HEK293 (cell line): ENCODE measurements around the gene PDLIM7.

Experiments
- CTCF ChIA-PET: fragments of 350-600 bp; formaldehyde crosslinking; extraction: SDS; loops from one replicate; lab custom pipeline; 2021; ENCODE audit warnings: antibody characterized with exemption; lab: Yijun Ruan, JAX
- POLR2A ChIA-PET: fragments of 300-600 bp; formaldehyde crosslinking; extraction: SDS; loops from one replicate; lab custom pipeline; 2020; ENCODE audit warnings: antibody characterized with exemption, inconsistent platforms; lab: Yijun Ruan, JAX
- H3K27ac ChIP-seq: fragments of 200-500 bp; sonication (Bioruptor generic); 2 replicates; pipeline ENCODE4 v1.5.1; 2014; ENCODE audit warnings: low read depth, low read length, control low read depth, inconsistent platforms; ENCODE audit errors: extremely low read depth
- H3K36me3 ChIP-seq, 2 experiments: fragments of 200-500 bp in 1 of 2; sonication (Bioruptor generic) in 1 of 2; 1 replicate in 1 of 2; 2 replicates in 1 of 2; pipeline ENCODE4 v1.5.1; 2014 to 2017; ENCODE audit warnings: inconsistent platforms in 2 of 2, low read length in 2 of 2; ENCODE audit not compliant: control insufficient read depth in 2 of 2, insufficient read depth in 1 of 2
- H3K4me1 ChIP-seq: fragments of 200-500 bp; sonication (Bioruptor generic); 2 replicates; pipeline ENCODE4 v1.5.1; 2014; ENCODE audit warnings: mild to moderate bottlenecking, low read length, inconsistent platforms; ENCODE audit not compliant: control insufficient read depth, insufficient read depth
- H3K4me3 ChIP-seq: 2 replicates; pipeline ENCODE4 v1.5.1; 2011; ENCODE audit warnings: low read depth, mild to moderate bottlenecking, control low read depth, low read length, moderate library complexity
- H3K9me3 ChIP-seq: fragments of 200-500 bp; sonication (Bioruptor generic); 2 replicates; pipeline ENCODE4 v1.5.1; 2014; ENCODE audit warnings: low read depth, low read length, inconsistent platforms; ENCODE audit not compliant: control insufficient read depth, insufficient read depth
- BCL11B ChIP-seq: fragments of 450-650 bp; formaldehyde crosslinking; IDR thresholded peaks from 2 replicates; pipeline ENCODE4 v1.5.1; 2016; ENCODE audit warnings: low read depth, missing biosample characterization, missing genetic modification characterization
- GFI1B ChIP-seq: fragments of 450-650 bp; formaldehyde crosslinking; IDR thresholded peaks from 2 replicates; pipeline ENCODE4 v1.5.1; 2016; ENCODE audit warnings: missing biosample characterization, missing genetic modification characterization
- INSM2 ChIP-seq: fragments of 450-650 bp; formaldehyde crosslinking; IDR thresholded peaks from 2 replicates; pipeline ENCODE4 v1.5.1; 2016; ENCODE audit warnings: missing biosample characterization, missing genetic modification characterization
- KLF16 ChIP-seq: fragments of 450-650 bp; formaldehyde crosslinking; IDR thresholded peaks from 2 replicates; pipeline ENCODE4 v1.5.1; 2017; ENCODE audit warnings: missing biosample characterization, missing genetic modification characterization
- KLF9 ChIP-seq: fragments of 450-650 bp; formaldehyde crosslinking; IDR thresholded peaks from 2 replicates; pipeline ENCODE4 v1.5.1; 2016; ENCODE audit warnings: missing biosample characterization, missing genetic modification characterization, low read depth
- SP7 ChIP-seq: fragments of 450-650 bp; formaldehyde crosslinking; IDR thresholded peaks from 2 replicates; pipeline ENCODE4 v1.5.1; 2016; ENCODE audit warnings: missing biosample characterization, missing genetic modification characterization
- YY1 ChIP-seq: fragments of 450-650 bp; formaldehyde crosslinking; IDR thresholded peaks from 2 replicates; pipeline ENCODE4 v1.5.1; 2018; ENCODE audit warnings: missing biosample characterization, missing genetic modification characterization
- ZBTB17 ChIP-seq: fragments of 450-650 bp; formaldehyde crosslinking; IDR thresholded peaks from 2 replicates; pipeline ENCODE4 v1.5.1; 2016; ENCODE audit warnings: missing biosample characterization, missing genetic modification characterization
- ZBTB48 ChIP-seq: fragments of 450-650 bp; formaldehyde crosslinking; IDR thresholded peaks from 2 replicates; pipeline ENCODE4 v1.5.1; 2016; ENCODE audit warnings: missing biosample characterization, missing genetic modification characterization
- ZBTB8A ChIP-seq: fragments of 450-650 bp; formaldehyde crosslinking; IDR thresholded peaks from 2 replicates; pipeline ENCODE4 v1.5.1; 2016; ENCODE audit warnings: missing biosample characterization, missing genetic modification characterization
- ZIC2 ChIP-seq: fragments of 450-650 bp; formaldehyde crosslinking; IDR thresholded peaks from 2 replicates; pipeline ENCODE4 v1.5.1; 2016; ENCODE audit warnings: missing biosample characterization, missing genetic modification characterization
- ZNF211 ChIP-seq: fragments of 450-650 bp; formaldehyde crosslinking; IDR thresholded peaks from 2 replicates; pipeline ENCODE4 v1.5.1; 2016; ENCODE audit warnings: low read depth, missing biosample characterization, missing genetic modification characterization
- ZNF239 ChIP-seq: fragments of 450-650 bp; formaldehyde crosslinking; IDR thresholded peaks from 2 replicates; pipeline ENCODE4 v1.5.1; 2016; ENCODE audit warnings: missing biosample characterization, missing genetic modification characterization
- ZNF274 ChIP-seq, 2 experiments: fragments of 200-500 bp in 1 of 2; fragments of 450-650 bp in 1 of 2; sonication (Bioruptor generic) in 1 of 2; formaldehyde crosslinking in 1 of 2; IDR thresholded peaks; 2 replicates each; pipeline versions ENCODE4 v1.5.1 to v1.6.1; 2014 to 2016; ENCODE audit warnings: borderline replicate concordance in 1 of 2, inconsistent platforms in 1 of 2, low read length in 1 of 2, missing biosample characterization in 1 of 2, missing genetic modification characterization in 1 of 2
- ZNF280D ChIP-seq: fragments of 450-650 bp; formaldehyde crosslinking; IDR thresholded peaks from 2 replicates; pipeline ENCODE4 v1.5.1; 2016; ENCODE audit warnings: missing biosample characterization, missing genetic modification characterization
- ZNF398 ChIP-seq: fragments of 450-650 bp; formaldehyde crosslinking; IDR thresholded peaks from 2 replicates; pipeline ENCODE4 v1.5.1; 2017; ENCODE audit warnings: missing biosample characterization, missing genetic modification characterization
- ZNF501 ChIP-seq: fragments of 450-650 bp; formaldehyde crosslinking; IDR thresholded peaks from 2 replicates; pipeline ENCODE4 v1.5.1; 2016; ENCODE audit warnings: missing biosample characterization, missing genetic modification characterization
- ZNF514 ChIP-seq: fragments of 450-650 bp; formaldehyde crosslinking; IDR thresholded peaks from 2 replicates; pipeline ENCODE4 v1.5.1; 2016; ENCODE audit warnings: missing biosample characterization, missing genetic modification characterization
- ZNF621 ChIP-seq: fragments of 450-650 bp; formaldehyde crosslinking; IDR thresholded peaks from 2 replicates; pipeline ENCODE4 v1.5.1; 2017; ENCODE audit warnings: missing biosample characterization, missing genetic modification characterization
- ZNF624 ChIP-seq: fragments of 450-650 bp; formaldehyde crosslinking; IDR thresholded peaks from 2 replicates; pipeline ENCODE4 v1.5.1; 2017; ENCODE audit warnings: missing biosample characterization, missing genetic modification characterization
- TF ChIP-seq, protein P1 (sequence below): fragments of 450-650 bp; formaldehyde crosslinking; IDR thresholded peaks from 2 replicates; pipeline ENCODE4 v1.5.1; 2016; ENCODE audit warnings: missing biosample characterization, missing genetic modification characterization, low read depth
- TF ChIP-seq, protein P2 (sequence below): fragments of 450-650 bp; formaldehyde crosslinking; IDR thresholded peaks from 2 replicates; pipeline ENCODE4 v1.5.1; 2016; ENCODE audit warnings: missing biosample characterization, missing genetic modification characterization
- TF ChIP-seq, protein P3 (sequence below): fragments of 450-650 bp; formaldehyde crosslinking; IDR thresholded peaks from 2 replicates; pipeline ENCODE4 v1.5.1; 2016; ENCODE audit warnings: missing biosample characterization, missing genetic modification characterization

The PDLIM7 gene

DNA sequence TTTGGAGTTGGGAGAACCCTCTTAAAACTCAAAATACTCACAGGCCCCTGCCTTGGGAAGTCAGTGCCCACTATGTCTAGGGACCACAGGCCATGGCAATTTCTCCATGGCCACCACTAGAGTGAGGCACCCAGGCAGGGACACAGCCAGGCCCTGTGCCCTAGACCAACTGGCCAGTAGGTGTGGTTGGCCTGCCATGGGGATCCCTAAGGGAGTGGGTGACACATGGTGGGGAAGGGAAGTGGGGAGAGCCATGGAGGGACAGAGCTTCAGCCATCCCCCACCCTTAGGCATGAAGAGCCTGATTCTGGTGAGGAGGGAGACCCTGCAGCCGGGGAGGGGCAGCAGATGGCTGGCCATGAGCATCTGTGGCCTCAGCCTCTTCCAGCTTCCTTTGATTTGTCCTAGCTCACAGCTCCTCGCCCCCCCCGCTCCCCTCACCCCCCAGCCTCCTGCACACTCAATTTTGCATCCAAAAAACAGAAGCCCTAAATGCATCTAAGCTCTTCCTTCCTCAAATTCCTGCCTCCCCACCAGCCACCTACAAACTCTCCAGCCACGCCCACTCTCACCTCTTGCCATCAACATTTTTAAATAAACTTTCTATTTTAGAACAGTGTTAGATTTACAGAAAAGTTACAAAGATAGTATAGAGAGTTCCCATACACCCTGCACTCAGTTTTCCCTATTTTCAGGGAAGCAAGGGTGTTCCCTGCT, 22.4 kb downstream of the PDLIM7 start:
- ChIA-PET CTCF (interaction anchor here (0.6 to 2.5 kb wide), 8 partner anchors 14 to 156 kb away, joined by 3 to 11 read pairs (median 6); no protein-coding TSS in a partner anchor), POLR2A (interaction anchor here (1.0 to 7.3 kb wide), 6 partner anchors 10 to 73 kb away, joined by 3 to 102 read pairs (median 5); partner anchors contain the start of gene PDLIM7)
- Histone ChIP-seq H3K9me3 (no peaks in the 10 kb centered on the region), H3K36me3 (peaks cover 0 to 20% of the 10 kb centered on the region in 2 experiments; a peak in 1 of 3 replicates), H3K27ac (no peak overlapping the region), H3K4me3 (no peak overlapping the region), H3K4me1 (peaks cover 4% of the 10 kb centered on the region)
- TF ChIP-seq ZBTB48 (tag by site-specific recombination) (peak; percentile 40; the same call in 1 of the 2 replicates), ZNF280D (tag by site-specific recombination) (no peak), KLF9 (tag by site-specific recombination) (peak; percentile 54; the same call in 1 of the 2 replicates)

GRCh38 chr5:177474002-177474476, 23.4 kb downstream of the PDLIM7 start:
- ChIA-PET CTCF (interaction anchor here (0.6 to 1.7 kb wide), 5 partner anchors 16 to 100 kb away, joined by 3 to 8 read pairs (median 4); no protein-coding TSS in a partner anchor), POLR2A (interaction anchor here (0.7 to 7.3 kb wide), 5 partner anchors 11 to 47 kb away, joined by 3 to 102 read pairs (median 6); partner anchors contain the start of genes GRK6 and PDLIM7)
- Histone ChIP-seq H3K27ac (0 out of 2 replicates have a peak overlapping the region, but pooled peaks have one; percentile 24), H3K9me3 (no peaks in the 10 kb centered on the region), H3K4me1 (peaks cover 4% of the 10 kb centered on the region), H3K4me3 (no peak overlapping the region), H3K36me3 (peaks cover 0 to 23% of the 10 kb centered on the region in 2 experiments; a peak in 1 of 3 replicates)
- peak; percentile 85; the same call in 1 of the 2 replicates for TF ChIP-seq ZNF624 (tag by site-specific recombination)
- no peak for TF ChIP-seq INSM2 (tag by site-specific recombination)
- TF ChIP-seq KLF16 (tag by site-specific recombination), result no peak
- TF ChIP-seq, protein P1, sequence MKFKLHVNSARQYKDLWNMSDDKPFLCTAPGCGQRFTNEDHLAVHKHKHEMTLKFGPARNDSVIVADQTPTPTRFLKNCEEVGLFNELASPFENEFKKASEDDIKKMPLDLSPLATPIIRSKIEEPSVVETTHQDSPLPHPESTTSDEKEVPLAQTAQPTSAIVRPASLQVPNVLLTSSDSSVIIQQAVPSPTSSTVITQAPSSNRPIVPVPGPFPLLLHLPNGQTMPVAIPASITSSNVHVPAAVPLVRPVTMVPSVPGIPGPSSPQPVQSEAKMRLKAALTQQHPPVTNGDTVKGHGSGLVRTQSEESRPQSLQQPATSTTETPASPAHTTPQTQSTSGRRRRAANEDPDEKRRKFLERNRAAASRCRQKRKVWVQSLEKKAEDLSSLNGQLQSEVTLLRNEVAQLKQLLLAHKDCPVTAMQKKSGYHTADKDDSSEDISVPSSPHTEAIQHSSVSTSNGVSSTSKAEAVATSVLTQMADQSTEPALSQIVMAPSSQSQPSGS (tag by site-specific recombination), result no peak
- peak; percentile 57; the same call in 1 of the 2 replicates for TF ChIP-seq ZBTB17
- TF ChIP-seq ZNF501, result no peak
- no peak for TF ChIP-seq ZNF211 (tag by site-specific recombination)
- TF ChIP-seq YY1 (tag by site-specific recombination), result no peak
- peak; percentile 61 for TF ChIP-seq ZNF398 (tag by site-specific recombination)
- no peak for TF ChIP-seq ZNF514
- TF ChIP-seq, protein P2, sequence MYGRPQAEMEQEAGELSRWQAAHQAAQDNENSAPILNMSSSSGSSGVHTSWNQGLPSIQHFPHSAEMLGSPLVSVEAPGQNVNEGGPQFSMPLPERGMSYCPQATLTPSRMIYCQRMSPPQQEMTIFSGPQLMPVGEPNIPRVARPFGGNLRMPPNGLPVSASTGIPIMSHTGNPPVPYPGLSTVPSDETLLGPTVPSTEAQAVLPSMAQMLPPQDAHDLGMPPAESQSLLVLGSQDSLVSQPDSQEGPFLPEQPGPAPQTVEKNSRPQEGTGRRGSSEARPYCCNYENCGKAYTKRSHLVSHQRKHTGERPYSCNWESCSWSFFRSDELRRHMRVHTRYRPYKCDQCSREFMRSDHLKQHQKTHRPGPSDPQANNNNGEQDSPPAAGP (tag by site-specific recombination), result peak; percentile 49; the same call in 1 of the 2 replicates
- peak; percentile 32; the same call in 1 of the 2 replicates for TF ChIP-seq ZBTB8A (tag by site-specific recombination)
- no peak for TF ChIP-seq GFI1B (tag by site-specific recombination)
- TF ChIP-seq, protein P3, sequence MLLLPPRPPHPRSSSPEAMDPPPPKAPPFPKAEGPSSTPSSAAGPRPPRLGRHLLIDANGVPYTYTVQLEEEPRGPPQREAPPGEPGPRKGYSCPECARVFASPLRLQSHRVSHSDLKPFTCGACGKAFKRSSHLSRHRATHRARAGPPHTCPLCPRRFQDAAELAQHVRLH, result no peak
- TF ChIP-seq SP7 (tag by site-specific recombination), result no peak
- no peak for TF ChIP-seq ZNF239 (tag by site-specific recombination)
- no peak for TF ChIP-seq ZNF274 (IDR thresholded peaks at IDR 0.05; ENCODE audit: low read length)
- TF ChIP-seq ZNF274 (tag by site-specific recombination; IDR thresholded peaks at IDR 0.05; ENCODE audit: borderline replicate concordance), result no peak
- TF ChIP-seq ZIC2 (tag by site-specific recombination), result no peak
- TF ChIP-seq ZNF621 (tag by site-specific recombination), result 0 out of 2 replicates have a peak, but pooled peaks have one; percentile 30
- TF ChIP-seq BCL11B (tag by site-specific recombination), result no peak
